ENCODE results near the gene MLLT10.

DNA sequence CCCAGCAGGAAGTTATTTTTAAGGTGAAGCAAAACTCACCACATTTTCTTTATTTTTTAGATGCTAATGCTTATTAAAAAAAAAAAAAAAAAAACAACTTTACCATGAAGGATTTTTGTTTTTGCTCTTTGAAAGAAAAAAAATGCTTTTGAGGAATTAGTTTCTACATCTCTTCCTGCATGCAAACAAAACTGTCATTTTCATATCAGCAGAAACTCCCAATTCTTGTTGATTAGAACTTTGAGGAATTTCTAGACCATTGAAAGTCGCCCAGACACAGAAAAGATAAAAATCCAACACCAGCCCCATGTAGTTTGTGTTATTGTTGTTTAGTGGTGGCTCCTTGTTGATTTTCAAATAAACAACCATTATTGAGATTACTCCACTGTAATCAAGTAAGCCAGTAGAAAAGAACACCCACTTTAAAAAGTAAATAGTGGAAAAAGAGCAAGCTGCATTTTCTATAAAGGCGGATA, 22.9 kb upstream of the MLLT10 start:
- TF ChIP-seq, protein P1, sequence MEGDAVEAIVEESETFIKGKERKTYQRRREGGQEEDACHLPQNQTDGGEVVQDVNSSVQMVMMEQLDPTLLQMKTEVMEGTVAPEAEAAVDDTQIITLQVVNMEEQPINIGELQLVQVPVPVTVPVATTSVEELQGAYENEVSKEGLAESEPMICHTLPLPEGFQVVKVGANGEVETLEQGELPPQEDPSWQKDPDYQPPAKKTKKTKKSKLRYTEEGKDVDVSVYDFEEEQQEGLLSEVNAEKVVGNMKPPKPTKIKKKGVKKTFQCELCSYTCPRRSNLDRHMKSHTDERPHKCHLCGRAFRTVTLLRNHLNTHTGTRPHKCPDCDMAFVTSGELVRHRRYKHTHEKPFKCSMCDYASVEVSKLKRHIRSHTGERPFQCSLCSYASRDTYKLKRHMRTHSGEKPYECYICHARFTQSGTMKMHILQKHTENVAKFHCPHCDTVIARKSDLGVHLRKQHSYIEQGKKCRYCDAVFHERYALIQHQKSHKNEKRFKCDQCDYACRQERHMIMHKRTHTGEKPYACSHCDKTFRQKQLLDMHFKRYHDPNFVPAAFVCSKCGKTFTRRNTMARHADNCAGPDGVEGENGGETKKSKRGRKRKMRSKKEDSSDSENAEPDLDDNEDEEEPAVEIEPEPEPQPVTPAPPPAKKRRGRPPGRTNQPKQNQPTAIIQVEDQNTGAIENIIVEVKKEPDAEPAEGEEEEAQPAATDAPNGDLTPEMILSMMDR (IDR thresholded peaks at IDR 0.05) = no peak
- TF ChIP-seq POLR2AphosphoS5 (IDR thresholded peaks at IDR 0.05) = no peak
- no peak for TF ChIP-seq POLR2A (IDR thresholded peaks at IDR 0.05; ENCODE audit: low read depth)

Data from esophagus muscularis mucosa (tissue), 3 donors.